ENCODE data around the gene NCAPG.
"Not testable (repeated sequence)": the region's sequence is repeated elsewhere in the genome, so short reads cannot be mapped to it uniquely, and the experiment has no call there.

The NCAPG gene

GRCh38 chr4:17797808-17798207 is 13.0 kb upstream of the NCAPG start:
- no peak for DNase-seq
- ATAC-seq = no peak

GRCh38 chr4:17805580-17806155 is 5.1 kb upstream of the NCAPG start:
- ATAC-seq (no peak), DNase-seq (no peak)

DNA sequence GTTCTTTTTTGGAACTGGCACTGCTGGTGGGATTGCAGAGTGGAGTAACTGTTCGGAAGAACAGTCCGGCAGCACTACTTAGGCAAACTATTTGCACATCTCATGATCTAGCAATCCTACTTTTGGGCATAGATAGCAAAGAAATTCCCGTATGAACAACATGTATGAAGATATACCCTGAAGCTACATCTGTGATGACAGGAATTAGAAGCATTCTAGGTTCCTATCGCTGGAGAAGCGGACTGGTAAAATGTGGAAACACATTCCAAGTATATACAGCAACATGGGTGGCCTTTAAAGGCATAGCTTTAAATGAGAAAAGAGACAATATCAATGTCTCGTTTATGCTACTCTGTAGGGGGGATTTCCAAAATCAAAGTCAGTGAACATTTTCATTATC is 3.3 kb upstream of the NCAPG start:
- no peak for ATAC-seq
- DNase-seq = no peak

DNA sequence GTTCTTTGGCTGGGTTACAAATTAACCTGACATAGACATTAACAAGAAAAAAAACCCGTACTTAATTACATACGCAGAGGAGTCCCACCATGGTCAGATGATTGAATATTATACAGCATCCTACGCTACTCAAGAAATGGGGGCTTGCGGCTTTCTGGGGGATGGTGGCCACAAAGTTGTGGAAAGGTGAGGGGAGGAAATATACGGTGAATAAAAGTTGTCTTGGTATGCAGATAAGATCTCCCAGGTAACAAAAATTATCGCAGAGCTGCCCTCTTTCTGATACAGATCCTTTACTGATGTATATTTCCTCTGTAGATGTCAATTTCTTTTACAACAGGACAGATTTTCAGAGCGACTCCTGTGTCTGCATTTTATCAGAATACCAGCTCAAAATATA is 1.1 kb upstream of the NCAPG start:
- DNase-seq (peak; percentile 36), ATAC-seq (no peak)

DNA sequence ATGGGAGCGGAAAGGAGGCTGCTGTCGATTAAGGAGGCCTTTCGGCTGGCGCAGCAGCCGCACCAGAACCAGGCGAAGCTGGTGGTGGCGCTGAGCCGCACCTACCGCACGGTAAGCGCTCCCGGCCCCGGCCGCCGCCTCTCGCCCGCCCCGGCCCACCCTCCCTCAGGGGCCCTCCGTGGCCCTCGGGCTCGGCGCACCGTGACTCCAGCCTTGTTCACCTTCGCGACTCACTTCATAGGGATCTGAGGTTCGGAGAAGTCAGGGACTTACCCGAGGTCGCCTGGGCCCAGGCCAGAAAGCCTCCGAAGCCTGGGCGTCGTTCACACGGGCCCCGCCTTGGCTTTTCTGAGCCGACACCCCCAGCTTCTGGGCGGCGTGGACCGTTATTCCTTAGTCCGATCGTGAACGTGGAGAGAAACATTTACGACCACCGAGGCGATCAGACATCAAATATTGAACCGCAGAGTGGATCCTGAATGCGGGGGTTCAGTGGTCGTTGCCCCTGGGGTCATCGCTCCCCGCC is 362 bp downstream of the NCAPG start:
- DNase-seq (peak; percentile 49), ATAC-seq (peak; percentile 33)

DNA sequence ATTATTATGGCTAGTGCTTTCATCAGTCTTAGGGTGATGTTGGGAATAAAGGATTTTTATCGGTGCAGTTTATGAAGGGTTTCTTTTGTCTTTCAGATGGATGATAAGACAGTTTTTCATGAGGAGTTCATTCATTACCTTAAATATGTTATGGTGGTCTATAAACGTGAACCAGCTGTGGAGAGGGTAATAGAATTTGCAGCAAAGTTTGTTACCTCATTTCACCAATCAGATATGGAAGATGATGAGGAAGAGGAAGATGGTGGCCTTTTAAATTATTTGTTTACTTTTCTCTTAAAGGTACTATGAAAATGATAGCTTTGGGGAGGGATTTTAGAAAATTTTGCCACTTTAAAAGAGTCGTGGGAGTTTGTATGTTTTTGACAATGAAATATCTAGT is 1.3 kb downstream of the NCAPG start:
- no peak for ATAC-seq
- no peak for DNase-seq

- ATAC-seq (no peak), DNase-seq (no peak)
Measured at GRCh38 chr4:17812801-17813200, 2.0 kb downstream of the NCAPG start.

DNA sequence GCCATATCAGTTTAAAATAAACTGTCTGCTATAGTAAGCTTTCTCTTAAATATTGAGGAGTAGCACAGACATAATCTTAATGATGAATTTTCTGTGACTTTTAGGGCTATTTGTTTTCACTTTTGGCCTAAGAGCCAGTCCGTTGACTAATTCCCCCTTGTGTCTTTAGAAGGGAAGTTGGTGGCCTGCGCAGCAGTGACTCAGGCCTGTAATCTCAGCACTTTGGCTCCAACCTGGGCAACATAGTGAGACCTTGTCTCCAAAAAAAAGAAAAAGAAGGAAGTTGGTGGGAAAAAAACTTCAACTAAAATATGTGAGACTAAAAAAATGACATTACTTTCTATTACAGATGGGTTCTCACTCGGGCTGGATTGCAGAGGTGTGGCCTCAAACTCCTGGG is 3.4 kb downstream of the NCAPG start:
- no peak for DNase-seq
- ATAC-seq = no peak

GRCh38 chr4:17816142-17816541 is 5.4 kb downstream of the NCAPG start:
- DNase-seq (no peak), ATAC-seq (no peak)

DNA sequence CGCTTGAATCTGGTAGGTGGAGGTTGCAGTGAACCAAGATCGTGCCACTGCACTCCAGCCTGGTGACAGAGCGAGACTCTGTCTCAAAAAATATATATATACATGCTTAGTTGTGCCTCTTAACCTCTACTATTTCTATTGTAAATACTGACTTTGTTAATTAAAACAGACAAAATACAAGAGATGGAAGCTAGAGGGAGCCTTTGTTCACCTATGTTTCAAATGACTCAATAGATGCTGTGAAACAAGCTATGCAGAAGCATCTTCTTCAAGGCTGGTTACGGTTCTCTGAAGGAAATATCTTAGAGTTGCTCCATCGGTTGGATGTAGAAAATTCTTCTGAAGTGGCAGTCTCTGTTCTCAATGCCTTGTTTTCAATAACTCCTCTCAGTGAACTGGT is 6.2 kb downstream of the NCAPG start:
- ATAC-seq (peak; percentile 43), DNase-seq (no peak)

- no peak for ATAC-seq
Measured at GRCh38 chr4:17823871-17824669, 13.3 kb downstream of the NCAPG start.

GRCh38 chr4:17846266-17846665 is 35.5 kb downstream of the NCAPG start:
- ATAC-seq (no peak), DNase-seq (no peak)

More at GRCh38 chr4:17823871-17824669, 13.3 kb downstream of the NCAPG start:
- DNase-seq = no peak

DNA sequence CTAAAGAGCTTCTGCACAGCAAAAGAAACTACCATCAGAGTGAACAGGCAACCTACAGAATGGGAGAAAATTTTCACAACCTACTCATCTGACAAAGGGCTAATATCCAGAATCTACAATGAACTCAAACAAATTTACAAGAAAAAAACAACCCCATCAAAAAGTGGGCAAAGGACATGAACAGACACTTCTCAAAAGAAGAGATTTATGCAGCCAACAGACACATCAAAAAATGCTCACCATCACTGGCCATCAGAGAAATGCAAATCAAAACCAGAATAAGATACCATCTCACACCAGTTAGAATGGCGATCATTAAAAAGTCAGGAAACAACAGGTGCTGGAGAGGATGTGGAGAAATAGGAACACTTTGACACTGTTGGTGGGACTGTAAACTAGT is 39.5 kb downstream of the NCAPG start:
- not testable (repeated sequence) for ATAC-seq, DNase-seq

DNA sequence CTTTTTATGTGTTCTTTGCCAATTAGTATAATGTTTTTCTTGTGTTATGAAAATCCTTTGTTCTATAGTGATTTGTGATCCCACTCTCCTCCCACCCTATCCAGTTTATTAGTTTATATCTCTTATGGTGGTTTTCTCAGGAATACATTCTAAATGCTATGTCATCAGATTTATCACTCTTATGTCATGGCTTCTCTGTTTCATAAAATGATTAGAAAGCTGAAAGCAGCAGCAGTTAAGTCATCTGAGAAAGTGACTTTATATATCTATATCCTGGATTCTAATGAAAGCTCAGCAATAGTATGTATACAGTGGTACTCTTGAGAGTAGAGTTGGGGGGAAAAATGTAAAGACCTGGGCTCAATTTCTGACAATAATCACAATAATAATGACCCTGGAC is 41.2 kb downstream of the NCAPG start:
- no peak for DNase-seq
- ATAC-seq = no peak

GRCh38 chr4:17854036-17854435 is 43.3 kb downstream of the NCAPG start:
- ATAC-seq = no peak

DNA sequence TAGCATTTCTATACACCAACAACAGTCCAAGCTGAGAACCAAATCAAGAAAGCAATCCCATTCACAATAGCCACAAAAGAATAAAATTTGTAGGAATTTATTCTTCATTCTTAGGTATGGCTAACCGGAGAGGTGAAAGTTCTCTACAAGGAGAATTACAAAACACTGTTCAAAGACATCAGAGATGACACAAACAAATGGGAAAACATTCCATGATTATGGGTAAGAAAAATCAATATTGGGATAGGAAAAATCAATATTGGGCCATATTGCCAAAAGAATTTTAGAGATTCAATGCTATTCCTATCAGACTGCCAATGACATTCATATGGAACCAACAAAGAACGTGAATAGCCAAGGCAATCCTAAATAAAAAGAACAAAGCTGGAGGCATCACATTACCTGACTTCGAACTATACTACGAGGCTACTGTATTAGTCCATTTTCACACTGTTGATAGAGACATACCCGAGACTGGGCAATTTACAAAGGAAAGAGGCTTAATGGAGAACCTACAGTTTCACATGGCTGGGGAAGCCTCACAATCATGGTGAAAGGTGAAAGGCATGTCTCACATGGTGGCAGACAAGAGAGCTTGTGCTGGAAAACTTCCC is 49.1 kb downstream of the NCAPG start:
- ATAC-seq (no peak), DNase-seq (no peak)

More at GRCh38 chr4:17854036-17854435, 43.3 kb downstream of the NCAPG start:
- no peak for DNase-seq

DNA sequence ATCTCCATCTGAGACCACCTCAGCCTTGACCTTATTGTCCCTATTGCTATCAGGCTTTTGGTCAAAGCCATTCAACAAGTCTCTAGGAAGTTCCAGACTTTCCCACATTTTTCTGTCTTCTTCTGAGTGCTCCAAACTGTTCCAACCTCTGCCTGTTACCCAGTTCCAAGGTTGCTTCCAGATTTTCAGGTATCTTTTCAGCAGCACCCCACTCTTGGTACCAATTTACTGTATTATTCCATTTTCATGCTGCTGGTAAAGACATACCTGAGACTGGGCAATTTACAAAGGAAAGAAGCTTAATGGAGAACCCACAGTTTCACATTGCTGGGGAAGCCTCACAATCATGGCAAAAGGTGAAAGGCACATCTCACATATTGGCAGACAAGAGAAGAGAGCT is 51.1 kb downstream of the NCAPG start:
- ATAC-seq, DNase-seq: not testable (repeated sequence)

GRCh38 chr4:17865866-17866363 is 55.1 kb downstream of the NCAPG start:
- ATAC-seq (no peak), DNase-seq (no peak)

GRCh38 chr4:17866810-17867209 is 56.0 kb downstream of the NCAPG start:
- DNase-seq (no peak), ATAC-seq (no peak)

DNA sequence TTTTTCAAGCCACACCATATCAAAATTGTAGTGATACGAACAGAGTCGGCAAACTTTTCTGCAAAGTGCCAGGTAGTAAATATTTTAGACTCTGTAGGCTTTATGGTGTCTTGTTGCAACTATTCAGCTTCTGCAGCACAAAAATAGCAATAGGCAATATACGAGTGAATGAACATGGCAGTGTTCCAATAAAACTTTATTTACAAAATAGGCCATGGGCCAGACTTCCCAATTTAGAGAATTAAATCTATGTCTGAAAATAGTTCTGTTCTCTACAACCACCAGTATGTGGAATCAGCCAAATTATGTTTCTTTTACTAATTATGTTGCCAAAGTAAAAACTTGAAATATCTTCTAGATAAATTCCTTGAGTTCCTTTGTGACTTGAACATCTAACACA is 56.5 kb downstream of the NCAPG start:
- no peak for ATAC-seq
- no peak for DNase-seq

- no peak for DNase-seq
- ATAC-seq = no peak
Measured at GRCh38 chr4:17869327-17869726, 58.5 kb downstream of the NCAPG start.

GRCh38 chr4:17875402-17876070 is 64.8 kb downstream of the NCAPG start:
- DNase-seq (no peak), ATAC-seq (no peak)
